GM19324 (cell line): Measurements from ENCODE around the gene LRRC27.
"Not testable (repeated sequence)": the region's sequence is repeated elsewhere in the genome, so short reads cannot be mapped to it uniquely, and the experiment has no call there.

Experiments
- ATAC-seq: cut with Tn5 transposase; IDR thresholded peaks from one replicate; pipeline ENCODE4 v1.9.1; 2021; ENCODE audit warnings: mild to moderate bottlenecking, moderate library complexity; ENCODE audit not compliant: unreplicated experiment, low FRiP score

Gene LRRC27

DNA sequence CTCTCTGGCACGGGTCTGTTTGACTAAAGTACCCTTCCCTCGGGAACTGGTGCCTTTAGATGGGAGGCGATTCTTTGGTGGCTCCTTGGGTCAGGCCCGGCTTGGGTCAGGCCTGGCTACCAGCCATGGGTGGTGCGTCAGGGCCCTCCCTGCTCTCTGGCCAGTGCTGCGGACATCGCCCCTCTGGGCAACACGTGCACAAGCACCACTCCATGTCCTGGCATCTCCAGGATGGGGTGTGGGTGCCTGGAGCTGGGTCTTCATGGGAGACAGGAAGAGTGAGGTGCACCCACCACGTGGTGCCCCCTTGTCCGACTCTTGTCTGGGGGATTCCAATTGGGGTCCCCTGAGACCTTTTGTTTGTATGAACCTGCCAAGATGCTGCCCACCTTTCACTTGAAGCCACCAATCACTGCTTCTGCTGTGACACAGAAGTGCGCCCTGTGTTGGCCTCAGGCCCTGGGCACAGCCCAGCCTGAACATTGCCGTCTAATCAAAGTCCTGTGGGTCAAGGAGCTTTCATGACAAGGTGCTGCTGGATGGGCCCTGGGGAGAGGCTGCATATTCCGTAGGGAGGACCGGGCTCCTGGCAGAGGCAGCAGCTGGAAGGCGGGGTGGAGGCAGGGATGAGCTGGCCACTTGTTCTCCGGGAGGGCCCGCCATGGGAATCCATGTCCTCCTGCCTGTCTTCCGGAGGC lies 53.9 kb downstream of the LRRC27 start:
- no peak for ATAC-seq

DNA sequence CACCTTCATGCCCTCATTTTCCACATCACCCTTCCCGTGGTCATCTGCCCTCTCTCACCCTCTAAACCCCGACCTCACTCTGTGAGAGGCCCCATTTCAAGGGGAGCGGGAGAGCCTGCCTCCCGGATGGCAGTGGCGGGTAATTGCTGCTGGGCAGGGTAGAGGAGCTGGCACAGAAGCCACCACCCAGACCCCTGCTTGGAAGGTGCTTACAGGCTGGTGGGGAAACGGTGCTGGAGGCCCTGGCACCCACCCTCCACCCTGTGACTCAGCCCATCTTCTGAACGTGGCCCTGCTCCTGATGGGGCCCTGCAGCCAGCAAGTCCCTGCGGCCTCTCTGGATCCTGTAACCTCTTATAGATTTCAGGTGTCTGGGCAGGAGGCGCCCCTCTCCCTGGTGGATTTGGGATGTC lies 54.4 kb downstream of the LRRC27 start:
- ATAC-seq: no peak

DNA sequence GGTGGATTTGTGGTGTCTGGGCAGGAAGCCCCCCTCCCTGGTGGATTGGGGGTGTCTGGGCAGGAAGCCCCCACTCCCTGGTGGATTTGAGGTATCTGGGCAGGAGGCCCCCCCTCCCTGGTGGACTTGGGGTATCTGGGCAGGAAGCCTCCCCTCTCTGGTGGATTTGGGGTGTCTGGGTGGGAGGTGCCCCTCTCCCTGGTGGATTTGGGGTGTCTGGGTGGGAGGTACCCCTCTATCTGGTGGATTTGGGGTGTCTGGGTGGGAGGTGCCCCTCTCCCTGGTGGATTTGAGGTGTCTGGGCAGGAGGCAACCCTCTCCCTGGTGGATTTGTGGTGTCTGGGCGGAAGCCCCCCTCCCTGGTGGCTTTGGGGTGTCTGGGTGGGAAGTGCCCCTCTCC lies 54.9 kb downstream of the LRRC27 start:
- not testable (repeated sequence) for ATAC-seq

DNA sequence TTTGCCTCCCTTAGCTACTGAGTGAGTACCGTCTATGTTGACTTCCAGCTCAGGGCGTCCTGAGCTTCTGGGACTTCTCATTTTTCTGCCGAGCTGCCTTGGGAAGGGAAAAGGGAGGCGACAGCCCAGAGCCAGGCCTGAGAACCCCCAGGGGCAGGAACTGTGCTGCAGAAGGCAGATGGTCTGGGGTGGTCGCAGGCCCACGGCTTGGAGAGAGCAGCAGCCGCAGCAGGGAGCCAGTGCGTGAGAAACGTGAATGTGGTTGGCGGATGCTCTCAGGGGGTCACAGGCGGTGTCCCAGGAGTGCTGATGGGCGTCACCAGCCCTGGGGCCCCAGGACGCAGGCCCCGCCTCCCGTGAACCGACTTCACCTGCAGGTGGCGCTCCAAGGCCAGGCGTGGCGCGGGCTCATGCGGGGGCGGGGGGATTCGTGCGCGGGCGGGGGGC lies 55.8 kb downstream of the LRRC27 start:
- no peak for ATAC-seq

DNA sequence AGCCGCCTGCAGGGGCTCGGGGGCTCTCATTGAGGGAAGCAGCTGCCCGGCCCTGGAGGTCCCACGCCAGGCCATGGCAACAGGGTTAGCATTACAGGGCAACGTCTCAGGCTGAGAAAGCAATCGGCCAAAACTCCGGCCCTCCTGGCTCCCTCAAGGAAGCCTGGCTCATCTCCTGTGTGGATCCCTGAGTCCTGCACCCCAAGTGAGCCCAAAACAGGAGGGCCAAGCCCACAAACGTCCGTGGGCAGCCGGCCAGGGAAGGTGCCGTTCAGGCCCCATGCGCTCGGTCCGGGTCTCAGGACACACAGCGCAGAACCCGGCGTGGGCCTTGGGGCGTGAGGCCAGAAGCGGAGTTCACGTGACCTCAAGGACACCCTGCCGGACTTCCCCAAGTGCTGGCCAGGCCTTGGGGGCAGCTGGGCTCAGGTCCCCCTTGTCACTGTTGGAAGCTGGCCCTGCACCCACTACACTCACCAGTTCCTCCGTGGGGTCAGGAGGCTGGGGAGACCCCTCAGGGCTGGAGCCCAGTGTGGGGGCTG lies 57.0 kb downstream of the LRRC27 start:
- no peak for ATAC-seq

DNA sequence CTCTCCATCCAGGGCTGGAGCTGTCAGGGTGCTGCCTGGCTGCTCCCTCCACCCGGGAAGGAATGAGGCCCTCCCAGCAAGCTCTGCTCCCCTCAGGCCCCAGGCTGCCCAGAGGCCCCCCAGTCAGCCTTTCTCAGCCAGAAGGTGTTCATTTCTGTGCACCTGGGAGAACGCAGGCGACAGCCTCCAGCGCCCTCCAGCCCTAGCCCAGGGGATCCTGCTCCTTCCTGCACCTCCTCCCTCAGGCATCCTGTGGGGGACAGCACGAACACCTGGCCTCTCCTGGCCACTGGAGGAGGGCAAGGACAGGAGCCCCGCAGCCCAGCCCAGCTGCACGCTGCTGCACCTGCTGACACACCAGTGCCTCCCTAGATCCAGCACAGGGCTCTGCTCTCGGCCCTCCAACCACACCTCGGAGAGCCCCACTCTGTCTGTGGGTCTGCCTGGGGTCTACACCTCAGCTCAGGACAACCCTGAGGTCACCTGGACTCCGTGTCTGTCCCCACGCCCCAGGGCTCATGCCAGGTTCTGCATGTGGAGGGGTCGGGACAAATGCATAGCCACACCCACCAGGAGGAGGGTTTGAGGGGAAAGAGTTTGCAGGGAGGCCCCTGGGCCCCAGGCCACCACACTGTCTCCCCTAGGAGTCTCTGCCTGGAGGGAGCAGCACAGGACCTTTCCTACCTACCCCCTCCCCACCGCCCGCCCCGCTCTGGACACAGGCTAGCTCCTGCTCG lies 57.6 kb downstream of the LRRC27 start:
- no peak for ATAC-seq

DNA sequence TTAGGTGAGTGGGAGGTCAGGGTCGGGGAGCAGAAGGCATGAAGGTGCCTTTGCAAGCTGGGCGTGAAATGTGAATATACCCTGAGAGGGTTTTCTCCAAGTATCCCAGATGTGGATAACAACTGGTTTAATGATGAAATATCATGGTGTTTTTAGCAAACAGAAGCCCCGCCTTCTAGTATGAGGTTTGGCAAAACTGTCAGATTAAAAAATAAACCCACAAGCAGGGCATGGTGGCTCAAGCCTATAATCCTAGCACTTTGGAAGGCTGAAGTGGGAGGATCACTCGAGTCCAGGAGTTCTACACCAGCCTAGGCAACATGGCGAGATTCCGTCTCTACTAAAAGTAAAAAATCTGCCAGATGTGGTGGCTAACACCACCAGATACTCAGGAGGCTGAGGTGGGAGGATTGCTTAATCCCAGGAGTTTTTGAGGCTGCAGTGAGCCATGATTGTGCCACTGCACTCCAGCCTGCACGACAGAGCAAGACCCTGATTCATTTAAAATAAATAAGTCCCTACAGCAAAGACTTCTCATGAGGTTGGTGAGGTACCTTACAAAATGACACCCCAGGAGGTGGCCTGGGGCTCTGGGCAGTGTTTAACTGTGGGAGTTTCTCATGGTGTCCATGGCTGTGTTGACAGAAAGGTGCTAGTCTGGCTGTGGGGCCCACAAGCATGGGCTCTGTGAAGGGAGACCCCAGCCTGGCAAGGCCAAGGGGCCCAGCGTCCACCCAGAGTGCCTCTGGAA lies 58.4 kb downstream of the LRRC27 start:
- ATAC-seq: no peak

DNA sequence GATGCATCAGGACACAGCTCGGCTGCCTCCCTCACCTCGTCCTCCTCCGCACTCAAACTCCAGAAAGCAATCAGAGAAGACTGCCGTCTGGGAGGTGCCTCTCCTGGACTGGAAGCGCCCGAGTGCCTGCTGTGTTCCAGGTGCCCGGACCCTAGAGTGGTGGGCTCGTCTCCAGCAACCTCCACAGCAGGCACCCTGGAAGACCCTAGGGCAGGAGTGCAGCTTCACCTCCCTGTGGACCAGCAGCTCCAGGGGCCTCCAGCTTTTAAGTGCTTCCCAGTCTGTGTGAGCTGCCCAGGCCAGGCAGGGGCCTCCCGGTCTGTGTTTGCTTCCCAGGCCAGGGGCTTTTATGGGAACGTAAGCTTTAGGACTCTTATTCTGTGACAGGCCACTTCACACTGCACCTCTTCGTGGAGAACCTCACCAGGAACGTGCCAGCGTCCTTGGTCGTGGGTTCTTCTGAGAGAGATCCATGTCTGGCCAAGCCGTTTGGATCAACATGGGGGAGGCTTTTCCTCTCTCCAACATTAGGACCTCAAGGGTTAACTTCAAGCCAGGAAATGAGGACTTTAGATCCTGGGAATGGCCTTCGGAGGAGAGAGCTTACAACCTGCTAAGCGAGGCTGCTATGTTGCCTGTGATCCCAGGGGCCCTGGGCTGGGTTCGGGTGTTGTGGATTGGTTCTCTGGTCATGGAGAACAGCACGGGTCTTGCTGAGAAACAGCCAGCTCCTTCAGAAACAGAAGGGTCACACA lies 59.1 kb downstream of the LRRC27 start:
- ATAC-seq: no peak

DNA sequence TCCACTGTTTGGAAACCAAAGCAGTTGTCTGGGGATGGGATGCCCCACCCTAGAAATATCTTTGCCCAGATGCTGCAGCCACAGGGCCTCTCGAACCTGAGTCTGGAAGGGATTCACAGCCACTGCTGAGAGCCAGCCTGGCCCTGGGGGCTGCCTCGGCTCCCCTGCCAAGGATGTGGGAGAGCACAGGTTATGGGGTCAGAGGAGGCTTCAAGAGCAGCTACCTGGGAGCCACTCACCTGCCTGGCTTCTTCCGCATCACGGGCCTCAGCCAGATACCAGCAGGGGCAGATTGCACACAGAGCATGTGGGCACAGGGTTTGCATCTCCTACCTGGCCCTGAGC lies 59.7 kb downstream of the LRRC27 start:
- ATAC-seq: no peak

DNA sequence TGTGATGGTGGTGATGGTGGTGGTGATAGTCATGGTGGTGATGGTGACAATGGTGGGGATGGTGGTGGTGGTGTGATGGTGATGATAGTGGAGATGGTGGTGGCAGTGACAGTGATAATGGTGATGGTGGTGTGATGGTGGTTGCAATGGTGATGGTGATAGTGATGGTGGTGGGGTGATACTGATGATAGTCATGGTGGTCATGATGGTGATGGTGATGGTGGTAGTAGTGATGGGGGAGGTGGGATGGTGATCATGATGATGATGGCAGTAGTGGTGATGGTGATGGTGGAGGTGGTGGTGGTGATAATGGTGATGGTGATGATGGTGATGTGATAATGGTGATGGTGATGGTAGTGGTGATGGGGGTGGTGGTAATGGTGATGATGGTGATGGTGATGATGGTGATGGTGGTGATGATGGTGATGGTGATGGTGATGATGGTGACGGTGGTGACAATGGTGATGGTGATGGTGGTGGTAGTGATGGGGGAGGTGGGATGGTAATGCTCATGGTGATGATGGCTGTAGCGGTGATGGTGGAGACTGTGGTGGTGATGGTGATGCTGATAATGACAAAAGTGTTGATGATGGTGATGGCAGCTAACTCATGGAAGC lies 60.3 kb downstream of the LRRC27 start:
- no peak for ATAC-seq

DNA sequence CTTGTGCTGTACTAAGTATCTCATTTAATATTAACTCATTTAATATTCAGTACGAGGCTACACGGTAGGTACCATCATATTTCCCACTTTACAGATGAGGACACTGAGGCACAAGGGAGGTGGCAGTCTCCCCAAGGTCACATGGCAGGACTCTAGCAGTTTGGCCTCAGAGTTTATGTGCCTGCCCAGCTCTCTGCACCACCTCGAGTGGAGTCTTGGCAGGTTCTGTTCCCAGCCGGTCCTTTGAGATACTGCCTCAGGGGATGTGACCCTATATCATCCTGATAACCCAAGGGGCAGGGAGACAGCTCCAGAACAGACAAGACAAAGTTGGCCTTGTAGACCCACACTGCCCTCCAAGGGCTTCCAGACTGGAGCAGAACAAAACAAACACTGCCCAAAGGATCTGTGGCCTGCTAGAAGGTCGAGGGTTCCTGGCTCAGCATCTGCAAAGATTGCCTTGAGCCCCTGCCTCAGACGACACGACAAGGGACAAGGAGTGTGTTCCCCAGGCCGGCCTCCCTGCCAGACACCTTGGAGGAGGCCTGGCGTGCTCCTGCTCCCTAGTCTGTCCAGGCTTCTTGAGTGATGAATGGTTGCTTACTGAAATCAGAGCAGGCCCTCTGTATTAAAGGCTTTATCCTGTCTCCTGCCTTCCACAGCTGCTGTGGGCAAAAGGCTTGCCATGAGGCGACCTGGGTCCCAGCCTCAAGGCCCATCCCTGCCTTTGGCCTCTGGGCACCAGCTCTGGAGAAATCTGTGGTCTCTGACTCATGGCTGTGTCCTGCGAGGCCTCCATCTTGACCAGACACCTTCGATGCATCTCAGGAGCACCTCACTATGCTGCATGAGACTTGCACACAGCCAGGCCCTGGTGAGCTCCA lies 61.1 kb downstream of the LRRC27 start:
- no peak for ATAC-seq

DNA sequence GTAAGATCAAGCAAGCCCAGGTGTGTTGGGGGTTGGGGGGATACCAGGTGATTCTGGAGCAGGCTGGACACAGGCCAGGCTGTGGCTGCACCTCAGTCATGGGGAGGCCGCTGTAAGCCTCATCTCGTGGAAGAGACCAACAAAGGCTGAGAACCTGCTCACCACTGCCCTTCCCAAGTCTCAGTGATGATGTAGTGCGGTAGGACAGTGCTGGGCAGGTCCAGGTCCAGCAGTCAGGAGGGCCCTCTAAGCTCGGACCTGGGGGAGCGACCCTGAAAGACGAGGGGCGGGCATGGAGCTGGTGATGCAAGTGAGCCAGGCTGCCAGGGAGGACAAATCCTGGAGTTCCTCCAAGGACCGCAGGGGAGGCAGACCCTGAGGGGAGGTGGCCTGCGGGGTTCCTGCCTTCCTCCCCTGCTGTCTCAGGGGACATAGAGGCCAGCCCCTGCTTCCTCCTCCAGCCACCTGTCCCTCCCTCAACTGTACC lies 61.7 kb downstream of the LRRC27 start:
- no peak for ATAC-seq

DNA sequence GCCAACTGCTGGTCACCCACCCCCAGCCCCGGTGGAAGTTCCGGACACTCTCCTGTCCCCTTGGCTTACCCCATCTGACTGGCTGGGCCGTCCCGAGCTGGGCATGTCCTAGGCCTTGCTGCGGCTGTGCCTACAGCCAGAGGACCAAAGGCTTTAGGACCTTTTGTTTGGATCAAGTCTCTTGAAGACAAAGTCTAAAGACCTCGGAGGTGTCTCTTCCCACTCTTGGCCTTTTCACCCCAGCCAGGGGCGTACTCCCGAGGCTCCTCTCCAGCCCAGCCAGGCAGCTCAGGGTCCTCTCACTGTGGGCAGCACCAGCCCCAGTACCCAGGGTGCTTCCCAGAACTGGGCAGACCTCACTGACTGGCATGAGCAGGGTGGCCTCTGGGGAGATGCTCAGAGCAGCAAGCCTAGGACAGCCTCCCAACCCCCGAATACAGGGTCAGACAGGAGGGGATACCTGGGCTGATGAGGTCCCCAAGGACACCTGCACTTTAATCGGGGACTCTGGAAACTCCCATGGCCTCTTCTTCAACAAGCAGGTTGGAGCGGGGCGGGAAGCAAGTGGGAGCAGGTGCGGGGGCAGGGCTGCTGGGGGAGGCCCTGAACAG lies 62.3 kb downstream of the LRRC27 start:
- no peak for ATAC-seq

DNA sequence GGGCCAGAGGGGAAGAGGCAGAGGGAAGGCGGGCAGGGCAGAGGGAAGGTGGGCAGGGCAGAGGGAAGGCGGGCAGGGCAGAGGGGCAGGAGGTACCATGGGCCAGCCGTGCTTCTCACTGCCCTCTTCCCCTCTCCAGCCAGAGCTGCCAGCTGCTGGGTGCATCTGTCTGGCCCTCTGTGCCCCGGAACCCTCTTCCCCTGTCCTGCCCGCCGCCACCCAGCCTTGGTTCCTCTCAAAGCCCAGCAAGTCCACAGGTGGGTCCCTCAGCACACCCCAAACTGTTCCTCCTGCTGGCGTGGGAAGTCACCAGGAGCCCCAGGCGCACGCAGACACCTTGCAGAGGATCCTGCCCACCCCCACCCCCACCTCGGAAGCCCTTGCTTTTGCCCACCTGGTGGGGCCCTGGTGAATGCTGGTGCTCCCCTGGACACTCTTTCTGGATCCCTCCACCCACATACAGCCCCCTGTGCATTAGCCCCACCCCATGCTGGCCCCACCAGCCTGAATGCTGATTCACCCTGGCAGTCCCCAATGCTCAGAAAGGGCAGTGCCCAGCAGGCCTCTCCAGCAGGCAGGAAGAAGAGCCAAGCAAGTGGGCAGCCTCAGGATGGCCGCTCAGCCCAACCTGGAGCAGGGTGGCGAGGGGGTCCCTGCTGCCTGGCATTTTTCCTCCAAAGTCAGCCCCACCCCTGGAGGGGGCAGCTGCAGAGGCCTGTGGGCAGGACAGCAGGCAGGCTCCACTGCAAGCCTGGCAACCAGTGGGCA lies 63.1 kb downstream of the LRRC27 start:
- no peak for ATAC-seq

DNA sequence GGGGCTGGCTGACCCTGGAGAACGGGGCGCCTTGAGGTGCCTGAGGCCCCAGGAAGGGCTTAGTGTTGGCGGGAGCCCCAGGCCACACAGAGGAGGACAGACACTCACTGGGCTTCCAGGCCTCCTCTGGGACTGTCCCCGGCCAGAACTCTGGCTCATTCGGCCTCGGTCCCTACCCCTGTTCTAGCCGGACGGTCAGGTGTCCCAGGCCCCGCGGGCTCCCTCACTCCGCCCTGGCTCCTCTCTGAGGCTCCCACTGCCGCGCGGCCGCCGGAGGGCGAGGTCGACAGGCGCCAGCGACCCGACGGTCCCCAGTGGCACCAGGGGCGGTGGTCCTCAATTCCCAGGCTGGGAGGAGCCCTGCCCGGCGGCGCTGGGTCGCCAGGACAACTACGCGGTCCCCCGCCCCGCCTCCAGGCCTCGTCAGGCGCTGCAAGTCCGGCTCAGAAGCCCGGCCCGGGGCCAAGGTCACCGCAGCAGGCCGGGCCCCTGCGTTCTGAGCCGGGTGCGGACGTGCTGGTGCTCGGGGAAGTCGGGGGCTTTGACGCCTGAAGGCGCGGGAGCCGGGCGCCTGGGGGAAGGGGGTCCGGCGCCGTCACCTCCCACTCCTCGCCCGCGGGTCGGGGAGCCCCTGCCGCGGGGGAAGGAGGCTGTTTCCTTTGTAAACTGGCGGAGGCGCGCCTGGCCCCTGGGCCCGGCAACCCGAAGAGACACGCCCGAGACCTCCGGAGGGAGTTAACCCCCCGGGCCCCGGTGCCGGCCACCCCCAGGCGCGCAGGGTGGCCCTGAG lies 63.9 kb downstream of the LRRC27 start:
- ATAC-seq: no peak

DNA sequence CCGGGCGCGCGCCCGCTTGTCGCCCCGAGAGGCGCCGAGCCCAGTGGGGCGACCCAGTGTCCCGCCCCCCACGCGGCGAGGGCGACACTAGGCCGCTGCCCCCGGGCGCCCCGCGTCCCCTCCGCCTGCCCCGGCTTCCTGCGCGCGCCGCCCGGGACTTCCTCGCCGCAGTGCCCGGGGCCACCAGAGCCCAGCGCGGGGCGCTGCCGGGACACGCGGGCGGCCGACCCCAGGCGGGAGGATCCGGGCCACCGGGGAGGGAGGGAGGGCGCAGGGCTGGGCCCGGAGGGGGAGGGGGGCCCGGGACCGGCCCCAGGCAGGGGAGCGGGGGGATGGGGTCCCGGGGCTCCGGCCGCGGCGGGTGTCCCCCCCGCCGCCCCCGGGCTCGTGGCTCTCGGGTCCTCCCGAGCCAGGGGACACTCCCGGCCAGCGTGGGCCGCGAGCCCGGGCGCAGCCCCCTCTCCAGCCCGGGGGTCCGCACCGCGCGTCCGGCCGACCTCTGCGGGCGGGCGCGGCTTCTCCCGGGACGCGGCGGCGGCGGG lies 64.6 kb downstream of the LRRC27 start:
- peak; percentile 38 for ATAC-seq

DNA sequence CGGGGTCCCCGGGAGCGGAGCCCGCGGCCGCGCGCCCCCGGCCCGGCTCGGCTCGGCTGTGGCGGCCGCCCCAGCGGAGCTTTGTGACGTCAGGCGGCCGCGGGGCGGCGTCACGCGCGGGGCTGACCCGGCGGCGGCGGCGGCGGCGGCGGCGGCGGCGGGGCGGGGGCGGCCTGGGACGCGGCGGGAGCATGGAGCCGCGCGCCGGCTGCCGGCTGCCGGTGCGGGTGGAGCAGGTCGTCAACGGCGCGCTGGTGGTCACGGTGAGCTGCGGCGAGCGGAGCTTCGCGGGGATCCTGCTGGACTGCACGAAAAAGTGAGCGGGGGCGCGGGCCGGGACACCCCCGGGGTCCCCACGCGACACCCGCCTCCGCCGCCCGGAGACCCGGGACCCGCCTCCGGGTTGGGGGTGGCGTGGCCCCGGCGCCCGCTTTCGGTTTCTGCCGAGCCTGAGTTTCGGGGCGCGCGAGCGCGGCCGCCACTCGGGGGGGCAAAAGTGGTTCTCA lies 65.1 kb downstream of the LRRC27 start, which contains the start of gene PWWP2B:
TSS of gene PWWP2B (plus strand) at position 165 of the 506 bp plus-strand sequence. CDS start at position 192, 27 bp downstream.
- ATAC-seq: peak; percentile 63
